ENCODE measurements around the gene HIPK2. TPM values are rescaled to one million over a fixed set of nuclear protein-coding genes. Genes with fewer than 3 reads are reported as not detected.

HIPK2 gene
- total and polyA plus RNA-seq, 3 experiments from 2014 or later: 1.7 to 22.7 (median 21.2) TPM

DNA sequence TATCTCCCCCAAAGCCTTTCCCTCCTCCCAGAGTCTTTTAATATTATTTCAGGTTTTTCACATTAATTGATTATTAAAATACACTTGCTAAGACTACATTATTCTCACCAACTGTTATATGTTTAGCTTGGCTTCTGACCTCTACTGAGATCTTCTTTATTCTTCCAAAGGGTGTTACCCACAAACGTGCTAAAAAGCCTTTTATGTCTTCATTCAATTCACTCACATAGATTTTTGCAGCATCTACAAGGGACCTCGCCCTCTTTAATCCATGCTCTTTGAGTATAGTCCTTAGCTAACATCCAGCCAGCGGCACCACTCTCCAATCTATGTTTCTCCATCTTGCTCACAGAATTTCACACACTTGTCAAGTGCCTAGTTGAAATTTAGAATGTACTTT is 115.9 kb downstream of the HIPK2 start:
- DNase-seq: no peak
- Mint-ChIP-seq H3K27ac (no peak overlapping the region), H3K4me3 (no peak overlapping the region), H3K36me3 (peaks cover 0 to 6% (median 0%) of the 10 kb centered on the region in 3 donors), H3K9me3 (no peaks in the 10 kb centered on the region), H3K4me1 (peaks cover 15 to 29% (median 17%) of the 10 kb centered on the region in 3 donors), H3K27me3 (peaks cover 0 to 2% of the 10 kb centered on the region in 2 donors)
- peaks cover 5% of the 10 kb centered on the region for H3K4me1 ChIP-seq (ENCODE audit: insufficient read depth, low read length)
- no peak overlapping the region for H3K4me3 ChIP-seq (ENCODE audit: low read length)
- no peaks in the 10 kb centered on the region for H3K27me3 ChIP-seq (ENCODE audit: insufficient read depth, low read length, poor library complexity, severe bottlenecking)
- H3K27ac ChIP-seq (ENCODE audit: low read depth, low read length): no peak overlapping the region
- no peaks in the 10 kb centered on the region for H3K9me3 ChIP-seq (ENCODE audit: low read length)
- H3K36me3 ChIP-seq (ENCODE audit: insufficient read depth, low read length): no peaks in the 10 kb centered on the region
- CTCF ChIA-PET: interaction anchor here (1.4 kb wide), 1 partner anchor 14 kb away, joined by 4 read pairs; no protein-coding TSS in a partner anchor
- POLR2A ChIA-PET: no interaction called here

DNA sequence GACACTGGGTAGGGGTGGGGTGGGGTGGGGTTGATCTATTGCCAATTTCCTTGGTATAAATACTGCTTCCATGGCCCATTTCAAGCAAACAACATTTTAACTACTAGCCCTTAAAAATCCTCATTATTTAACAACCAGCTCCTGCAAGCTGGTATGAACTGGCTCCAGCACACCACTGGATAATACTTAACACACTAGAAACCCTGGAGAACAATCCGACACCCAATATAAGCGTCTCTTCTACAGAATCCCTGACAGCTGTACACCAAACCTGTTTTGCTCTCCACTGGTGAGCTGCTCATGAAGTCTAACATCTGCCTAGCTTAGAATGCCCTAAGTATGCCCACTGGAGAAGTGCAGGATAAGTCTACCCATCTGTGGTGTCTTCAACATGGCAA is 116.8 kb downstream of the HIPK2 start:
- Mint-ChIP-seq H3K4me3 (no peak overlapping the region), H3K9me3 (no peaks in the 10 kb centered on the region)
- POLR2A ChIA-PET: no interaction called here

DNA sequence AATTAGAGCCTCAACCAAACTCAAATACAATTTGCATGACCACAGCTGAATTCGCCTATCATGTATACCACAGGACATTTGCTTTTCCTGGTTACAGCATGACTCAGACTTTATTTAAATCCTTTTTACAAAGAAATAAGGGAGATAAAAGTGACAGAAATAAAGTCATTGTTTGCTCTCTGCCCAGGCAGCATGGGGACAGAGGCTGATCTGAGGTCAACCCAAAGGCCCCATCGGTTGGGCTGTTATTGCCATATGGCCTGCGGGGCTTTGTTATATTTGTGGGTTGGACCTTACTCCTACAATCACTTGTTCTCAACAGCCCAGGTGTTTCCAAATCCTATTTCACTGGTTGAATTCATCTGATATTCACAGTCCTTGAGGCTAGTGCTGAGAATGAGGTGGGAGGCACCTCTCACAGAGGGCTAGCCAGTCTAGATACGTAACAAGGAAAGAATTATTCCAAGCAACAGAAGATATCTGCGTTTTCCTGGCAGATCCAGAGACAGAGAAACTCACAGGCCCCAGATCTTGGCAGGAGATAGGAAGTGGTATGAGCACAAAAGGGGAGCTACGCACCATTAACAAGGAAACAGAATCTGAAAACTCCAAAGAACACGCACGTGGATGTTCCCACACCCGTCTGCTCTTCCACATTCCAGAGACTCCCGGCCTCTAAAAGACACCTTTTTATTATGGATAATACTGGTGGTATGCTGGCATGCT is 117.3 kb downstream of the HIPK2 start:
- ChIA-PET CTCF (interaction anchor here (1.3 to 1.4 kb wide), 2 partner anchors 13 to 15 kb away, joined by 4 to 5 read pairs; no protein-coding TSS in a partner anchor), POLR2A (no interaction called here)
- no peak overlapping the region for H3K4me3 ChIP-seq (ENCODE audit: low read length)
- Mint-ChIP-seq H3K36me3 (peaks cover 0 to 3% (median 0%) of the 10 kb centered on the region in 3 donors), H3K27me3 (peaks cover 0 to 4% of the 10 kb centered on the region in 2 donors), H3K27ac (no peak overlapping the region), H3K4me3 (no peak overlapping the region), H3K9me3 (no peaks in the 10 kb centered on the region), H3K4me1 (peaks cover 15 to 29% (median 17%) of the 10 kb centered on the region in 3 donors)
- H3K27me3 ChIP-seq (ENCODE audit: insufficient read depth, low read length, poor library complexity, severe bottlenecking): no peaks in the 10 kb centered on the region
- H3K36me3 ChIP-seq (ENCODE audit: insufficient read depth, low read length): no peaks in the 10 kb centered on the region
- no peaks in the 10 kb centered on the region for H3K9me3 ChIP-seq (ENCODE audit: low read length)
- peaks cover 5% of the 10 kb centered on the region for H3K4me1 ChIP-seq (ENCODE audit: insufficient read depth, low read length)
- no peak overlapping the region for H3K27ac ChIP-seq (ENCODE audit: low read depth, low read length)
- no peak for DNase-seq

More for the DNA sequence above, 116.8 kb downstream of the HIPK2 start:
- Histone ChIP-seq H3K27me3 (ENCODE audit: insufficient read depth, low read length, poor library complexity, severe bottlenecking) (no peaks in the 10 kb centered on the region), H3K4me1 (ENCODE audit: insufficient read depth, low read length) (peaks cover 5% of the 10 kb centered on the region), H3K36me3 (ENCODE audit: insufficient read depth, low read length) (no peaks in the 10 kb centered on the region), H3K9me3 (ENCODE audit: low read length) (no peaks in the 10 kb centered on the region), H3K4me3 (ENCODE audit: low read length) (no peak overlapping the region), H3K27ac (ENCODE audit: low read depth, low read length) (no peak overlapping the region)
- DNase-seq: no peak
- no peak overlapping the region for H3K27ac Mint-ChIP-seq
- peaks cover 0 to 2% of the 10 kb centered on the region in 2 donors for H3K27me3 Mint-ChIP-seq
- CTCF ChIA-PET: interaction anchor here (1.4 kb wide), 1 partner anchor 13 kb away, joined by 4 read pairs; no protein-coding TSS in a partner anchor
- H3K36me3 Mint-ChIP-seq: peaks cover 0 to 3% (median 0%) of the 10 kb centered on the region in 3 donors
- H3K4me1 Mint-ChIP-seq: peaks cover 15 to 29% (median 17%) of the 10 kb centered on the region in 3 donors

DNA sequence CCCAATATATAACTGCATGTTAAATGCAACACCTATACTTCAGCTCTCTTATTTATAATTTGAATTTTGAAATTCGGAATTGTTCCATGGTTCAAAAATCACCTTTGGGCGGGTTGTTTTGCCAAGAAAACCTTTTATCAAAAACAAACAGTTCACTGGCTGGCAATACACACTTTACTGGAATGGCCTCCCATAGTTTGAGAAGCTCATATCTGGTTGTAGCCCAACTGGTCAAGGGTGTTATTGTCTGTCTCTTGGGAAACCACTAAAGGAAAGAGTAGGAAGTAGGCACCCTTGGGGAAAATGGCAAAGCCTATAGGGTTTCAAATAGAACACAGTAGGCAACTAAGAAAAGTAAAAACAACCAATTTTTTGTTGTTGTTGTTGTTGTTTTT is 117.9 kb downstream of the HIPK2 start:
- Mint-ChIP-seq H3K27ac (no peak overlapping the region), H3K4me3 (no peak overlapping the region), H3K27me3 (peaks cover 0 to 4% of the 10 kb centered on the region in 2 donors), H3K36me3 (peaks cover 0 to 3% (median 0%) of the 10 kb centered on the region in 3 donors), H3K4me1 (peaks cover 15 to 35% (median 17%) of the 10 kb centered on the region in 3 donors), H3K9me3 (no peaks in the 10 kb centered on the region)
- no peak for DNase-seq
- Histone ChIP-seq H3K27me3 (ENCODE audit: insufficient read depth, low read length, poor library complexity, severe bottlenecking) (no peaks in the 10 kb centered on the region), H3K4me1 (ENCODE audit: insufficient read depth, low read length) (peaks cover 5% of the 10 kb centered on the region), H3K9me3 (ENCODE audit: low read length) (no peaks in the 10 kb centered on the region), H3K4me3 (ENCODE audit: low read length) (no peak overlapping the region), H3K36me3 (ENCODE audit: insufficient read depth, low read length) (no peaks in the 10 kb centered on the region), H3K27ac (ENCODE audit: low read depth, low read length) (no peak overlapping the region)
- CTCF ChIA-PET: interaction anchor here (1.3 kb wide), 1 partner anchor 14 kb away, joined by 5 read pairs; no protein-coding TSS in a partner anchor
- POLR2A ChIA-PET: no interaction called here

DNA sequence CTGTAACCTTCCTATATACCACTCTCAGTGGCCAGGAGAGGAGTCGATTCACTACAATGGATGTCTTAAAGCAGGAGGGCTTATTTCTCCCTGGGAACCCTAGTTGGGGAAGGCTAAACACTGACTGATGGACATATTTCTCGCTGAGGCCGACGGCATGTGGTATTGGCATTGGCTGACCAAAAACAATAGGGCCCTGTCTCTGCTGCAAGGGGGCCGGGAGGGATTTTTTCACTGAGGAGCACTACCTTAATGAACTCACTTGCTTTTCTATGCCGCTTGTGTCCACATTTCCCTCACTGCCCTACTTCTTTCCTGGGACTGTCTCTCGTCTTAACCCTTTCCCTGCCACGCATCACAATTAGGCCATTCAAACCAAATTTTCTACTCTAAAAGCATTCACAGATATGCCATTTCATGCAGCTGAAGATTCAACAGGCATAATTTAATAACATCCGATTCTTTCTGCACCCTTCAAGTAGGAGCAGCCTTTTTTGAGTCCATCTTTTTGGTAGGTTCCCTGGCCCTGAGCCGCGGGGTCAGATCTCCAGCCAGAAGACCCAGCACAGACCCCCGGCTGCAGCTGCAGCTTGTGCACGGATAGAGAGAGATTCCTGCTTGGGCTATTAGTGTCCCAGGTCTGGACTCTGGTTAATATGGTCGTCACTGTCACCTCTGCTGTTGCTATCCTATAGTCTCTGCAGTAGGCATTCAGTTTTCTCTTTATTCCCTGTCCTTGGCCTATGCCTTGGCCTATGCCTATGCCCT is 118.7 kb downstream of the HIPK2 start:
- Histone ChIP-seq H3K27ac (ENCODE audit: low read depth, low read length) (no peak overlapping the region), H3K36me3 (ENCODE audit: insufficient read depth, low read length) (no peaks in the 10 kb centered on the region), H3K4me1 (ENCODE audit: insufficient read depth, low read length) (peaks cover 5% of the 10 kb centered on the region), H3K4me3 (ENCODE audit: low read length) (no peak overlapping the region), H3K9me3 (ENCODE audit: low read length) (no peaks in the 10 kb centered on the region), H3K27me3 (ENCODE audit: insufficient read depth, low read length, poor library complexity, severe bottlenecking) (no peaks in the 10 kb centered on the region)
- Mint-ChIP-seq H3K36me3 (peaks cover 0 to 3% (median 0%) of the 10 kb centered on the region in 3 donors), H3K9me3 (no peaks in the 10 kb centered on the region), H3K4me3 (no peak overlapping the region), H3K4me1 (peaks cover 15 to 35% (median 17%) of the 10 kb centered on the region in 3 donors), H3K27ac (peak overlapping the region in 2 of 8 donors; percentile 16 to 43), H3K27me3 (peaks cover 0 to 4% of the 10 kb centered on the region in 2 donors)
- ChIA-PET POLR2A (no interaction called here), CTCF (interaction anchor here (1.3 kb wide), 1 partner anchor 13 kb away, joined by 5 read pairs; no protein-coding TSS in a partner anchor)
- DNase-seq: no peak

DNA sequence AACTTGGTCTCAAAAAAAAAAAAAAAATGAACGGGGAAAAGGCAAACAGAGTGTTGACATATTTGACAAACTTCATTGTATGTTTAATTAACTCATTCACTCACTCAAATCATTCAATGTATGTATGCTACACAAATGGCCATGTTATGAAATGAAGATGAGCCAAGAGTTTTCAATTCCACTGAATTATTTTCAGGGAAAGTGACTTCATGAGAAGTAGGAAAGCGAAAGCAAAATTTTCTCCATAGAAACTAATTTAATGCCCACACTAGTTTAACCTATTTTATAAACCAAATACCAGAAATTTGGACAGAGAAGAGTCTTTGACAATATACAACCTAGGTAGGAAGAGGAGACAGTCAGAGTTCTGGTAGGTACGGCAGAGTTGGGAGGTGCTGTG is 119.5 kb downstream of the HIPK2 start:
- ChIA-PET POLR2A (no interaction called here), CTCF (no interaction called here)
- H3K27me3 ChIP-seq (ENCODE audit: insufficient read depth, low read length, poor library complexity, severe bottlenecking): no peaks in the 10 kb centered on the region
- H3K4me3 ChIP-seq (ENCODE audit: low read length): no peak overlapping the region
- H3K9me3 Mint-ChIP-seq: no peaks in the 10 kb centered on the region
- H3K4me1 ChIP-seq (ENCODE audit: insufficient read depth, low read length): peaks cover 5% of the 10 kb centered on the region
- no peak overlapping the region for H3K27ac ChIP-seq (ENCODE audit: low read depth, low read length)
- peaks cover 15 to 31% (median 15%) of the 10 kb centered on the region in 3 donors for H3K4me1 Mint-ChIP-seq
- H3K9me3 ChIP-seq (ENCODE audit: low read length): no peaks in the 10 kb centered on the region
- H3K36me3 Mint-ChIP-seq: peaks cover 0 to 3% (median 0%) of the 10 kb centered on the region in 3 donors
- DNase-seq: no peak
- no peaks in the 10 kb centered on the region for H3K36me3 ChIP-seq (ENCODE audit: insufficient read depth, low read length)
- peaks cover 0 to 2% of the 10 kb centered on the region in 2 donors for H3K27me3 Mint-ChIP-seq
- H3K27ac Mint-ChIP-seq: peak overlapping the region in 2 of 8 donors; percentile 23 to 52
- H3K4me3 Mint-ChIP-seq: no peak overlapping the region

DNA sequence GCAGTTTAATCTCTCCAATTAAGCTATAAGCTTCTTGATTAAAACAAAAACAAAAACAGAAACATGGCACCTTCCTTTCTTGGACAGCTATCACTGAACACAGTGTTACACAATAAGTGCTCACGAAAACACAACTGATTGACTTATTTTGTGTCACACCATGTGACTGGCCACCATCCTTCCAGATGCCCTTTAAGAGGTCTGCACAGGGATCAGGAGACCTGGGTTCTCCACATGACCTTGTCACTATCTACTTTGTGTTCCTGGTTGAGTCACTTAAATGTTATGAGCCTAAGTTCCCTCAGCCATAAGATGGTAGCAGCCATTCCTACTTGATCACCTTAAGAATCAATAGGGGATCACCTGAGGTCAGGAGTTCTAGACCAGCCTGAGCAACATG is 120.1 kb downstream of the HIPK2 start:
- DNase-seq: no peak
- no peak overlapping the region for H3K4me3 ChIP-seq (ENCODE audit: low read length)
- no peaks in the 10 kb centered on the region for H3K27me3 ChIP-seq (ENCODE audit: insufficient read depth, low read length, poor library complexity, severe bottlenecking)
- no peak overlapping the region for H3K27ac Mint-ChIP-seq
- H3K27ac ChIP-seq (ENCODE audit: low read depth, low read length): no peak overlapping the region
- H3K36me3 Mint-ChIP-seq: peaks cover 0 to 1% (median 0%) of the 10 kb centered on the region in 3 donors
- ChIA-PET POLR2A (no interaction called here), CTCF (interaction anchor here (1.8 kb wide), 1 partner anchor 11 kb away, joined by 5 read pairs; no protein-coding TSS in a partner anchor)
- no peaks in the 10 kb centered on the region for H3K9me3 ChIP-seq (ENCODE audit: low read length)
- peaks cover 5% of the 10 kb centered on the region for H3K4me1 ChIP-seq (ENCODE audit: insufficient read depth, low read length)
- H3K4me3 Mint-ChIP-seq: no peak overlapping the region
- H3K27me3 Mint-ChIP-seq: peaks cover 0 to 2% of the 10 kb centered on the region in 2 donors
- H3K4me1 Mint-ChIP-seq: peaks cover 11 to 26% (median 11%) of the 10 kb centered on the region in 3 donors
- H3K36me3 ChIP-seq (ENCODE audit: insufficient read depth, low read length): no peaks in the 10 kb centered on the region
- no peaks in the 10 kb centered on the region for H3K9me3 Mint-ChIP-seq

DNA sequence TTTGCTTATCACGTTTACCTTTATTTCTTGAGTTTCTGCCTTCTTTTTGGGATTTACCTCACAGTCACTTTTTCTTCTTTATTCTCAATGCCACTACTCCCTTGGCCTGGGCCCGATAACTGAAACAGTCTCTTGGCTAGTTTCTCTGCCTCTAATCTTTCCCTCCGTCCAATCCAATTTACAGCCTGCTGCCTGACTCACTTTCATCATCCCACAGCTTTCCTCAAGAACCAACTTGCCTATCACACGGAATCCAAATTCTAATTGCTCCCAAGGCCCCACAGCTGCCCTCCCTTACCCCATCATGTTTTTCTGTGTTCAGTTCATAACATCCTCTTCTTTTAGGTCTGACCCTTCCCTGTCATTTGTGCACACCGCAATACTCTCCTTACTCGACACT is 121.4 kb downstream of the HIPK2 start:
- ChIA-PET CTCF (interaction anchor here (1.8 kb wide), 1 partner anchor 10 kb away, joined by 5 read pairs; no protein-coding TSS in a partner anchor), POLR2A (no interaction called here)
- Mint-ChIP-seq H3K4me1 (peaks cover 3 to 15% (median 4%) of the 10 kb centered on the region in 3 donors), H3K9me3 (no peaks in the 10 kb centered on the region), H3K27me3 (peaks cover 0 to 2% of the 10 kb centered on the region in 2 donors), H3K36me3 (peaks cover 0 to 4% (median 2%) of the 10 kb centered on the region in 3 donors), H3K4me3 (no peak overlapping the region), H3K27ac (no peak overlapping the region)
- Histone ChIP-seq H3K4me3 (ENCODE audit: low read length) (no peak overlapping the region), H3K27ac (ENCODE audit: low read depth, low read length) (no peak overlapping the region), H3K9me3 (ENCODE audit: low read length) (no peaks in the 10 kb centered on the region), H3K27me3 (ENCODE audit: insufficient read depth, low read length, poor library complexity, severe bottlenecking) (no peaks in the 10 kb centered on the region), H3K4me1 (ENCODE audit: insufficient read depth, low read length) (peaks cover 5% of the 10 kb centered on the region), H3K36me3 (ENCODE audit: insufficient read depth, low read length) (no peaks in the 10 kb centered on the region)
- no peak for DNase-seq
